Mesothelial cell of epicardium (in vitro differentiated cells): ENCODE measurements around the gene DACH1. TPM values are rescaled to one million over a fixed set of nuclear protein-coding genes. Genes with fewer than 3 reads are reported as not detected.
A peak's percentile ranks its signal among the peaks of the same experiment; 100 is the strongest.

Experiments
- DNase-seq, 2 experiments: peaks; one replicate each; pipeline ENCODE4 v3.0.0; 2021; ENCODE audit warnings: low spot score in 2 of 2; ENCODE audit not compliant: unreplicated experiment in 2 of 2
- H3K27ac Mint-ChIP-seq: 2 replicates; pipeline ENCODE4 v1.8.0; 2021; ENCODE audit warnings: mixed read lengths
- H3K27me3 Mint-ChIP-seq: 2 replicates; pipeline ENCODE4 v1.8.0; 2021; ENCODE audit warnings: low read depth, mixed read lengths
- H3K36me3 Mint-ChIP-seq: 2 replicates; pipeline ENCODE4 v1.8.0; 2021; ENCODE audit warnings: mixed read lengths
- H3K4me1 Mint-ChIP-seq: 2 replicates; pipeline ENCODE4 v1.8.0; 2021; ENCODE audit warnings: mixed read lengths
- H3K4me3 Mint-ChIP-seq: 2 replicates; pipeline ENCODE4 v1.8.0; 2021; ENCODE audit warnings: mild to moderate bottlenecking, moderate library complexity, mixed read lengths
- H3K9me3 Mint-ChIP-seq: 2 replicates; pipeline ENCODE4 v1.8.0; 2021; ENCODE audit warnings: mixed read lengths
- CTCF ChIP-seq: fragments of 200-600 bp; sonication (generic); IDR thresholded peaks from one replicate; pipeline ENCODE4 v1.5.0; 2021; ENCODE audit warnings: antibody characterized with exemption; ENCODE audit not compliant: unreplicated experiment
- total RNA-seq: library from RNA; stranded (reverse); gene quantifications from 3 replicates; pipeline ENCODE4 v1.2.1, GENCODE V29; 2021

The DACH1 gene
- total RNA-seq, 1 donor from 2014 or later, result 69.0 TPM

- DNase-seq, result no peak
- no peaks in the 10 kb centered on the region for H3K9me3 Mint-ChIP-seq
- no peaks in the 10 kb centered on the region for H3K36me3 Mint-ChIP-seq
- TF ChIP-seq CTCF, result no peak
- H3K27me3 Mint-ChIP-seq, result no peaks in the 10 kb centered on the region
- H3K27ac Mint-ChIP-seq, result peak overlapping the region; percentile 60
- H3K4me1 Mint-ChIP-seq, result peaks cover 53% of the 10 kb centered on the region
- no peak overlapping the region for H3K4me3 Mint-ChIP-seq
Observed at GRCh38 chr13:71751073-71751472, 115.9 kb downstream of the DACH1 start.

GRCh38 chr13:71730267-71730666 lies 136.7 kb downstream of the DACH1 start:
- H3K36me3 Mint-ChIP-seq, result peaks cover 13% of the 10 kb centered on the region
- peaks cover 10% of the 10 kb centered on the region for H3K9me3 Mint-ChIP-seq
- DNase-seq, result no peak

GRCh38 chr13:71729441-71729840 lies 137.6 kb downstream of the DACH1 start:
- peaks cover 33% of the 10 kb centered on the region for H3K4me1 Mint-ChIP-seq

More at GRCh38 chr13:71730267-71730666, 136.7 kb downstream of the DACH1 start:
- Mint-ChIP-seq H3K27me3 (no peaks in the 10 kb centered on the region), H3K4me1 (peaks cover 28% of the 10 kb centered on the region), H3K27ac (no peak overlapping the region), H3K4me3 (no peak overlapping the region)
- no peak for TF ChIP-seq CTCF

GRCh38 chr13:71727662-71728061 lies 139.3 kb downstream of the DACH1 start:
- Mint-ChIP-seq H3K4me1 (peaks cover 40% of the 10 kb centered on the region), H3K9me3 (peaks cover 6% of the 10 kb centered on the region), H3K36me3 (peaks cover 10% of the 10 kb centered on the region), H3K27ac (peak overlapping the region; percentile 69), H3K27me3 (no peaks in the 10 kb centered on the region), H3K4me3 (no peak overlapping the region)
- TF ChIP-seq CTCF, result no peak
- DNase-seq, result no peak

More at GRCh38 chr13:71729441-71729840, 137.6 kb downstream of the DACH1 start:
- H3K36me3 Mint-ChIP-seq, result peaks cover 13% of the 10 kb centered on the region
- H3K27me3 Mint-ChIP-seq, result no peaks in the 10 kb centered on the region
- peak overlapping the region; percentile 43 for H3K27ac Mint-ChIP-seq
- TF ChIP-seq CTCF, result no peak
- H3K4me3 Mint-ChIP-seq, result no peak overlapping the region
- DNase-seq, result no peak
- peaks cover 10% of the 10 kb centered on the region for H3K9me3 Mint-ChIP-seq

GRCh38 chr13:71727042-71727441 lies 140.0 kb downstream of the DACH1 start:
- H3K4me3 Mint-ChIP-seq, result no peak overlapping the region
- peaks cover 5% of the 10 kb centered on the region for H3K9me3 Mint-ChIP-seq
- H3K36me3 Mint-ChIP-seq, result peaks cover 8% of the 10 kb centered on the region
- peak overlapping the region; percentile 32 for H3K27ac Mint-ChIP-seq
- no peak for TF ChIP-seq CTCF
- H3K27me3 Mint-ChIP-seq, result no peaks in the 10 kb centered on the region
- H3K4me1 Mint-ChIP-seq, result peaks cover 45% of the 10 kb centered on the region
- DNase-seq, result no peak

- peaks cover 38% of the 10 kb centered on the region for H3K4me1 Mint-ChIP-seq
- H3K27ac Mint-ChIP-seq, result no peak overlapping the region
- no peak for TF ChIP-seq CTCF
- no peak for DNase-seq
- peaks cover 2% of the 10 kb centered on the region for H3K36me3 Mint-ChIP-seq
- H3K4me3 Mint-ChIP-seq, result no peak overlapping the region
- H3K27me3 Mint-ChIP-seq, result no peaks in the 10 kb centered on the region
- no peaks in the 10 kb centered on the region for H3K9me3 Mint-ChIP-seq
Observed at GRCh38 chr13:71722206-71722605, 144.8 kb downstream of the DACH1 start.
